Cardiac muscle cell (in vitro differentiated cells and primary cell): ENCODE data around the gene SPCS2. TPM values are rescaled to one million over a fixed set of nuclear protein-coding genes. Genes with fewer than 3 reads are reported as not detected.

Experiments
- DNase-seq, 2 donors: peaks; one replicate each; pipeline versions ENCODE4 v3.0.0 to v3.0.0-alpha.2; 2010 to 2017; ENCODE audit warnings: low read depth in 1 of 2, low spot score in 1 of 2
- H3K27ac ChIP-seq: fragments of 200-600 bp; sonication (generic); 2 replicates; pipeline ENCODE4 v1.5.1; 2016
- H3K27me3 ChIP-seq: fragments of 200-600 bp; sonication (generic); 2 replicates; pipeline ENCODE4 v1.6.0; 2016; ENCODE audit warnings: control low read depth
- H3K36me3 ChIP-seq: fragments of 200-600 bp; sonication (generic); 2 replicates; pipeline ENCODE4 v1.5.1; 2016; ENCODE audit warnings: control low read depth
- H3K4me1 ChIP-seq: fragments of 200-600 bp; sonication (generic); 2 replicates; pipeline ENCODE4 v1.8.1; 2017; ENCODE audit warnings: low read depth, mild to moderate bottlenecking, mixed run types
- H3K4me3 ChIP-seq: fragments of 200-600 bp; sonication (generic); 2 replicates; pipeline ENCODE4 v1.5.1; 2016; ENCODE audit warnings: mild to moderate bottlenecking
- H3K9me3 ChIP-seq: fragments of 200-600 bp; sonication (generic); 2 replicates; pipeline ENCODE4 v1.5.1; 2017; ENCODE audit warnings: low read depth, mild to moderate bottlenecking, control low read depth
- CTCF ChIP-seq: IDR thresholded peaks from 2 replicates; pipeline ENCODE4 v1.5.1; 2012; ENCODE audit warnings: low read depth, mild to moderate bottlenecking, low read length
- polyA plus RNA-seq: library from polyadenylated mRNA; unstranded; fragments of >200 nt; fragmentation: Nextera tagmentation; extraction: Ambion mirVana; gene quantifications from 2 replicates; pipeline ENCODE4 v1.2.1, GENCODE V29; 2016
- total RNA-seq: library from RNA; depleted of rRNA; stranded (reverse); fragments of >200 nt; gene quantifications from 2 replicates; pipeline ENCODE4 v1.2.3, GENCODE V29; 2016

The SPCS2 gene
- total and polyA plus RNA-seq, 2 experiments from 2014 or later: 48.5 to 430 TPM

GRCh38 chr11:75001686-75002085 is 52.6 kb downstream of the SPCS2 start:
- H3K9me3 ChIP-seq: no peaks in the 10 kb centered on the region
- H3K27me3 ChIP-seq: no peaks in the 10 kb centered on the region
- H3K4me1 ChIP-seq: no peaks in the 10 kb centered on the region
- TF ChIP-seq CTCF: no peak
- no peak overlapping the region for H3K27ac ChIP-seq
- no peak overlapping the region for H3K4me3 ChIP-seq
- peaks cover 12% of the 10 kb centered on the region for H3K36me3 ChIP-seq
- DNase-seq: no peak

DNA sequence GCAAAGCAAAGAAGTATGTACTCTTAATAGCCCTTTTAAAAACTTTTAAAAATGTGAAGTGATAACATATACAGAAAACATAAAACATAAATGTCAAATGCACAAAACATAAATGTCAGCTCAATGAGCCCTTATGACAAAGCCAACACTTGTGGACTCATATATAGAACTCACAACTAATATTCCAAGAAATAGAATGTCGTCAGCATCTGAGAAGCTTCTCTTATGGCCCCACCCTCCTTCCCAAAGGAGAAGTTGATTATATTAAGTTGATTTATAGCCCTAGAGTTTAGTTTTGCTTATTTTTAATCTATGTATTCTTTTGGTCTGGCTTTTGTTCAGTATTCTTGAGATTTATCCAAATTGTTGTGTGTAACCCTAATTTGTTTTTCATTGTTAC is 53.5 kb downstream of the SPCS2 start:
- no peaks in the 10 kb centered on the region for H3K9me3 ChIP-seq
- no peak overlapping the region for H3K27ac ChIP-seq
- no peaks in the 10 kb centered on the region for H3K4me1 ChIP-seq
- peaks cover 18% of the 10 kb centered on the region for H3K36me3 ChIP-seq
- H3K27me3 ChIP-seq: no peaks in the 10 kb centered on the region
- no peak overlapping the region for H3K4me3 ChIP-seq
- TF ChIP-seq CTCF: no peak
- DNase-seq: no peak

- Histone ChIP-seq H3K27ac (no peak overlapping the region), H3K4me3 (no peak overlapping the region), H3K36me3 (peaks cover 24% of the 10 kb centered on the region), H3K9me3 (no peaks in the 10 kb centered on the region), H3K27me3 (no peaks in the 10 kb centered on the region), H3K4me1 (no peaks in the 10 kb centered on the region)
- no peak for TF ChIP-seq CTCF
- no peak for DNase-seq
These were observed 55.1 kb downstream of the SPCS2 start for GRCh38 chr11:75004215-75004614.

DNA sequence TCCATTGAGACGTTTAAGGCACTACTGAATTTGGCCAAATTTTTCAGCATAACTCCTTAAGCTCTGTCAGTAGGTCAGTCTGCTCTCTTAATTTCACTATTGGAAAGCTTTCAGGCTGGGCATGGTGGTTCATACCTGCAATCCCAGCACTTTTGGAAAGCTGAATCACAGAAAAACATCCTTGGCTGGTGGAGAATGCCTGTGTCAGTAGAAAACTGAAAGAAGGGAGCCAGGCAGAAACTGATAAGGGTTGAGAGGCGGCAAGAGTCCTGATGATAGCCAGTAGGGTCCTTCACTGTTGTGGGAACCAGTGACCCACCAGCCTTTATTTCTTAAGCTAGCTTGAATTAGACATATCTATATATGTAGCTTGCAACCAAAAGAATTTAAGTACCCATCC is 62.3 kb downstream of the SPCS2 start:
- Histone ChIP-seq H3K4me3 (no peak overlapping the region), H3K27ac (no peak overlapping the region), H3K4me1 (peaks cover 11% of the 10 kb centered on the region), H3K27me3 (no peaks in the 10 kb centered on the region), H3K36me3 (peaks cover 14% of the 10 kb centered on the region), H3K9me3 (no peaks in the 10 kb centered on the region)
- DNase-seq: peak in 1 of 2 donors; percentile 34
- no peak for TF ChIP-seq CTCF

DNA sequence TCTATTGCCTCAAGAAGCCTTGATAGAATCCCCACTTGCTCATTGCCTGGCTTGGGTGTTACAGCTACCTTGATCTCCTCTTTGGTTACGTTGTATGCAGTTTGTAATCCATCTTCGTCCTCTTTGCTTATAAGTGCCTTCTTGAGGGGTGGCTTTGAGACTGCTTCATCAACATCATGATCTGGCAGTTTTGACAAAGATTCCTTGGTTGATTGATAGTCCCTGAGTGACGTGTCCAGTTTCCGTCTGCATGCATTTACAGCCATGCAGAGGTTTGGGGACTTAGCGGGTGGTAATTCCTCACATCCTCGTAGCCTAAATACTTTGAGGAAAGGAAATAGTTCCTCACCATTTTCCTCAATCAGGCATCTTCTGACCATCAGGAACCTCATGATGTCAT is 62.8 kb downstream of the SPCS2 start:
- TF ChIP-seq CTCF: no peak
- no peak overlapping the region for H3K27ac ChIP-seq
- DNase-seq: no peak
- H3K27me3 ChIP-seq: no peaks in the 10 kb centered on the region
- H3K9me3 ChIP-seq: no peaks in the 10 kb centered on the region
- no peak overlapping the region for H3K4me3 ChIP-seq
- peaks cover 10% of the 10 kb centered on the region for H3K36me3 ChIP-seq
- peaks cover 11% of the 10 kb centered on the region for H3K4me1 ChIP-seq

- Histone ChIP-seq H3K9me3 (no peaks in the 10 kb centered on the region), H3K4me3 (no peak overlapping the region), H3K36me3 (peaks cover 1% of the 10 kb centered on the region), H3K4me1 (peaks cover 11% of the 10 kb centered on the region), H3K27me3 (no peaks in the 10 kb centered on the region), H3K27ac (no peak overlapping the region)
- no peak for DNase-seq
- TF ChIP-seq CTCF: no peak
These were observed 64.0 kb downstream of the SPCS2 start for GRCh38 chr11:75013051-75013450.
